ENCODE results near the gene ADAMTS2. TPM values are rescaled to one million over a fixed set of nuclear protein-coding genes. Genes with fewer than 3 reads are reported as not detected.

ADAMTS2 gene
- total and polyA plus RNA-seq, 2 donors (not counting 3 experiments of a cell fraction or from before 2014, with no cell fraction given): not detected

- Histone ChIP-seq H4K20me1 (replicated peaks; ENCODE audit: control insufficient read depth, extremely low read depth, insufficient read depth, low read length) (no peaks in the 10 kb centered on the region), H3K27ac (ENCODE audit: insufficient read depth, low read depth, low read length) (no peak overlapping the region), H3K4me1 (ENCODE audit: control insufficient read depth, extremely low read depth, insufficient read depth, low read length) (no peaks in the 10 kb centered on the region), H3K9ac (replicated peaks; ENCODE audit: extremely low read depth, insufficient read depth, low read length) (no peak overlapping the region), H3K9me1 (replicated peaks; ENCODE audit: control insufficient read depth, extremely low read depth, insufficient read depth, low read length) (no peaks in the 10 kb centered on the region), H3K36me3 (ENCODE audit: control insufficient read depth in 2 of 2, extremely low read depth in 1 of 2, insufficient read depth in 2 of 2, low read length in 2 of 2) (no peaks in the 10 kb centered on the region), H3K4me2 (ENCODE audit: insufficient read depth, low read length) (no peak overlapping the region), H3K27me3 (ENCODE audit: control insufficient read depth in 2 of 2, insufficient read depth in 2 of 2, low read length in 2 of 2) (no peaks in the 10 kb centered on the region), H3K4me3 (replicated peaks in 1 of 3; ENCODE audit: insufficient read depth in 1 of 3, low read depth in 1 of 3, low read length in 3 of 3) (no peak overlapping the region), H2AFZ (ENCODE audit: low read depth, low read length) (no peak overlapping the region), H3K9me3 (replicated peaks; ENCODE audit: control insufficient read depth, insufficient read depth, low read length) (no peaks in the 10 kb centered on the region), H3K79me2 (ENCODE audit: control insufficient read depth, insufficient read depth, low read length) (no peaks in the 10 kb centered on the region)
- ChIA-PET POLR2A (no interaction called here), CTCF (no interaction called here)
- intact Hi-C loops (cut with micrococcal nuclease) (no loop called here), dilution Hi-C loops (cut with MboI; ENCODE audit: extremely low pct_ligation_motif_present, low sequenced_read_pairs) (no loop called here)
- FAIRE-seq: no peak
- TF ChIP-seq POLR2A (IDR thresholded peaks at IDR 0.05; ENCODE audit: low read depth, low read length): no peak
- TF ChIP-seq MAX (IDR thresholded peaks at IDR 0.05; ENCODE audit: insufficient read depth, insufficient read length): no peak
- no peak for TF ChIP-seq CTCF (IDR thresholded peaks at IDR 0.05; ENCODE audit: extremely low read depth in 1 of 2, insufficient read depth in 1 of 2, low read depth in 1 of 2, low read length in 2 of 2)
- TF ChIP-seq GATA2 (IDR thresholded peaks at IDR 0.05; ENCODE audit: insufficient read depth, insufficient read length, low read depth, low read length): no peak
- TF ChIP-seq FOS (IDR thresholded peaks at IDR 0.05; ENCODE audit: borderline replicate concordance, insufficient read depth, low read length): no peak
- TF ChIP-seq POLR2AphosphoS5 (IDR thresholded peaks at IDR 0.05; ENCODE audit: insufficient read depth, low read depth, low read length): no peak
- no peak for TF ChIP-seq EZH2 (IDR thresholded peaks at IDR 0.05; ENCODE audit: borderline replicate concordance, low read depth, low read length, severe bottlenecking)
- TF ChIP-seq JUN (IDR thresholded peaks at IDR 0.05; ENCODE audit: borderline replicate concordance, insufficient read depth, insufficient read length, low read depth): no peak
- no peak for TF ChIP-seq MYC (IDR thresholded peaks at IDR 0.05; ENCODE audit: low read depth, low read length)
- no TSS peak for BruUV-seq (replicated peaks)
- DNase-seq (ENCODE audit: low read depth, low spot score): no peak
These were observed 63.6 kb downstream of the ADAMTS2 start for GRCh38 chr5:179281694-179282093.
